ENCODE measurements around the gene SS18L1.

SS18L1 gene

GRCh38 chr20:62176866-62177265, 33.3 kb downstream of the SS18L1 start:
- DNase-seq = no peak

- DNase-seq = no peak
Measured at GRCh38 chr20:62177307-62177706, 33.7 kb downstream of the SS18L1 start.

- no peak for DNase-seq
Measured at GRCh38 chr20:62178316-62179161, 35.0 kb downstream of the SS18L1 start.

GRCh38 chr20:62179162-62179504, 35.6 kb downstream of the SS18L1 start:
- DNase-seq = no peak

GRCh38 chr20:62181808-62182207, 38.2 kb downstream of the SS18L1 start:
- no peak for DNase-seq

- DNase-seq = peak; percentile 83 to 90 (median 88)
Measured at GRCh38 chr20:62182469-62183425, 39.2 kb downstream of the SS18L1 start, which contains the start of gene MTG2. Gene MTG2, plus strand, starts transcription at chr20:62183028. Its CDS starts 10,393 bp downstream, at chr20:62193421.

- DNase-seq = no peak
Measured at GRCh38 chr20:62183426-62184142, 40.0 kb downstream of the SS18L1 start.

- no peak for DNase-seq
Measured at GRCh38 chr20:62186096-62186426, 42.5 kb downstream of the SS18L1 start.

- no peak for DNase-seq
Measured at GRCh38 chr20:62186887-62187866, 43.6 kb downstream of the SS18L1 start.

GRCh38 chr20:62190639-62191411, 47.3 kb downstream of the SS18L1 start:
- no peak for DNase-seq

GRCh38 chr20:62191781-62192559, 48.4 kb downstream of the SS18L1 start:
- DNase-seq = no peak

GRCh38 chr20:62192635-62193034, 49.1 kb downstream of the SS18L1 start:
- no peak for DNase-seq

- DNase-seq = no peak
Measured at GRCh38 chr20:62193079-62194025, 49.8 kb downstream of the SS18L1 start.

- no peak for DNase-seq
Measured at GRCh38 chr20:62195075-62195405, 51.5 kb downstream of the SS18L1 start.

GRCh38 chr20:62195736-62196135, 52.2 kb downstream of the SS18L1 start:
- DNase-seq = no peak

GRCh38 chr20:62196286-62196685, 52.7 kb downstream of the SS18L1 start:
- no peak for DNase-seq

GRCh38 chr20:62197311-62197710, 53.7 kb downstream of the SS18L1 start:
- no peak for DNase-seq

- DNase-seq = no peak
Measured at GRCh38 chr20:62197801-62198200, 54.2 kb downstream of the SS18L1 start.

- DNase-seq = no peak
Measured at GRCh38 chr20:62198496-62198895, 54.9 kb downstream of the SS18L1 start.
